DMS 273 (cell line): ENCODE data around the gene HARS2.
"Not testable (repeated sequence)": the region's sequence is repeated elsewhere in the genome, so short reads cannot be mapped to it uniquely, and the experiment has no call there.

Experiments used
- DNase-seq: peaks from one replicate; lab custom pipeline; 2025; ENCODE audit not compliant: unreplicated experiment; lab: John Stamatoyannopoulos, UW

HARS2 gene, protein sequence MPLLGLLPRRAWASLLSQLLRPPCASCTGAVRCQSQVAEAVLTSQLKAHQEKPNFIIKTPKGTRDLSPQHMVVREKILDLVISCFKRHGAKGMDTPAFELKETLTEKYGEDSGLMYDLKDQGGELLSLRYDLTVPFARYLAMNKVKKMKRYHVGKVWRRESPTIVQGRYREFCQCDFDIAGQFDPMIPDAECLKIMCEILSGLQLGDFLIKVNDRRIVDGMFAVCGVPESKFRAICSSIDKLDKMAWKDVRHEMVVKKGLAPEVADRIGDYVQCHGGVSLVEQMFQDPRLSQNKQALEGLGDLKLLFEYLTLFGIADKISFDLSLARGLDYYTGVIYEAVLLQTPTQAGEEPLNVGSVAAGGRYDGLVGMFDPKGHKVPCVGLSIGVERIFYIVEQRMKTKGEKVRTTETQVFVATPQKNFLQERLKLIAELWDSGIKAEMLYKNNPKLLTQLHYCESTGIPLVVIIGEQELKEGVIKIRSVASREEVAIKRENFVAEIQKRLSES

DNA sequence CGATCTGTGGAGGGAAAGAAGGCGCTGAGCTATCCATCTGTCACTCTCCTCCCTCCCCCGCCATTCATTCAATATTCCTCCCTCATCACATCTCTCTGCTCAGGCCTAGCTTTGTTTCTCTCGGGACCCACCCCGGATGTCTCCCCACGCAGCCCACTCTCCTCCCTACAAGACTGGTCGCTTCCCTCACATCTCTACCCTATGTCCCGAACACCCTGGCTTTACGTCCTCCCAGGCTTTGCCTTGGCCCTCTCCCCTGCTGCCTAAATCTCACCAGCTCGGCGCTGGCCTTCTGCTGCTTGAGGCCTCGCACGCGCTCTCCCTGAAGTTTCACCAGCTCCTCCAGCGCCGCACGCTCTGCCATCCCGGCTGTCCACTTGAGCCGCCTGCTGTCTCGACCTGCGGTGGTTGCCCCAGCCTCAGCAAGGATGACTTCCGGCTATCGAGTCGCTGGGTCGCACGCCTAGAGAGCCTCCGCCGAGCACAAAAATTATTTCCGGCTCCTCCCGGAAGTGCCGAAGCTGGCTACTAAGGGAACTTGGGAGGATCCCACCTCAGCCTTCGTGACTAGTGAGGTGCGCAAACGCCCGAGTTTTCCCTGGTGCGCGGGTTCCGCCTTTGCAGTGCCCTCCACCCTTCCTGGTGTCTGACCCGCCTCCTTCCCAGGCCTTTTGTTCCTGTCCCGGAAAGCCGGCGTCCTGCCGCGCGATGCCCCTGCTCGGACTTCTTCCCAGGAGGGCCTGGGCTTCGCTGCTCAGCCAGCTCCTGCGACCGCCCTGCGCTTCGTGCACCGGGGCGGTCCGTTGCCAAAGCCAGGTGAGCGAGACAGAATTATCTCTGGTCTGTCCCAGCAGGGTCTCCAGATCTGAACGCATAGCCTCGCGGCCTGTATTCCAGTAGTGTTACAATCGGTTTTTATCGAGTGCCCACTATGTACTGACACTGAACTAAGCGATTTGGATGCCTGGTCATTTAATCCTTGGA lies at the start of gene HARS2, which contains the start of gene HARS1:
Gene HARS2 (plus strand): TSS at position 515 of the 984 bp plus-strand sequence. CDS start 194 bp downstream, at position 709.
Gene HARS1 (minus strand): TSS at position 430 of the 984 bp plus-strand sequence. CDS start 66 bp downstream, at position 364.
- DNase-seq: peak; percentile 99

DNA sequence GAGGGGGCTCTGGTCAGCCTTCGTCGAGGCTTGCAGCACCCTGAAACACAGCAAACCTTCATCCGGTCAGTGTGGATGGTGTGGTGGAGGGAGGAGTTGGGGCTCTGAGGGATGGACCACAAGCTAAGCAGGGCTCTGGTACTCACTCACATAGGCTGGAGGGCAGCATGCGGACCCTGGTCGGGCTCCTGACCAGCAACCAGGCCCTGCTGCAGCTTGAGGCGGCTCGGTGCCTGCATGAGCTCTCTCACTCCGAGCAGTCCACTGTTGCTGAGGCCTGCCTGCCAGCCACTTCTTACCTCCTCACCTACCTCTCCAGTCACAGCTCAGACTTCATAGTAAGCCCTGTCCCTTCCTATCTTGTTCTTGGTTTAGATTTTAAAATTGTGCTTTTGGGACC lies 49.5 kb upstream of the HARS2 start:
- no peak for DNase-seq

DNA sequence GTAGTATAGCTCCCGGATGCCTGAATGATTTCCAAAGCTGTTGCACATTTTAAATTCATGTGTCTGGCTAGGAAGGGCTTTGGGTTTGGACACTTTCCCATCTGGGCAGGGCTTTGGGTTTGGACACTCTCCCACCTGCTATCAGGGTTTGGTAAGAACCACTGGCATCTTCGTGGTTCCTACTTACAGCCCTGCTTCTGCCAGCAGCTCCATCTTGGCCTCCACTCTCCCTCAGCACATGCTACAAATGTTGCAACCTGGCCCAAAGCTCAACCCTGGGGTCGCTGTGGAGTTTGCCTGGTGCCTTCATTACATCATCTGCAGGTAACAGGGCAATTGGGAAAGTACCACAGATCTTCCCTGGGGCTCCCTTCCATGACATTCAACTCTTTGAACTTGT lies 48.5 kb upstream of the HARS2 start:
- no peak for DNase-seq

DNA sequence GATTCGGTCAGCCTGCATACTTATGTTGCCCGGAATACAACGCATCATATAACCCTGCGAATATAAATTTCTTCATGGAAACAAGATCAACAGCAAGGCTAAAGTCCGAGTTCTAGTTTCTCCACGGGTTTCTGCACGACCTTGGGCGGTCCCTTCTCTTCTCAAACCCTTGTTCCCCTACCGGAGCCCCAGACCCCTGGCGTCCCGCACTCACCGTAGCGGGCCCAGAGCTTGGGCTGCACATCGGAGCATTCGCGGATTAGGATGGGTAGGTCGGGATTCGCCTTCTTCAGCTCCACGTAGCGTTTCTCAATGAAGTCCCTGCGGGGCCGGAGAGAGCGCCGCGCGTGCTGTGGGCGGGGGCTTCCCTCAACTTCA lies 44.2 kb upstream of the HARS2 start:
- peak; percentile 63 for DNase-seq

DNA sequence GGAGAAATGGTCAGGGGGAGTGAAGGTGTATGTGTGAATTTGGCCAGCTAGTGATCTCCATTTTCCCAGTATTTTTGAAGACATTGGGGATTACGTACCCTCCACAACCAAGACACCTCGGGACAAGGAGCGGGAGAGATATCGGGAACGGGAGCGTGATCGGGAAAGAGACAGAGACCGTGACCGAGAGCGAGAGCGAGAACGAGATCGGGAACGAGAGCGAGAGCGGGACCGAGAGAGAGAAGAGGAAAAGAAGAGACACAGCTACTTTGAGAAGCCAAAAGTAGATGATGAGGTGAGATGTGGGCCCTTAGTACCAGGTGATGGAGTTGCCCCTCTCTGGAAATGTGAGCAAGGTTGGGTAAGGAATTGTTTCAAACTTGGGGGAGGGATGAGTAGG lies 32.4 kb upstream of the HARS2 start:
- DNase-seq: no peak

DNA sequence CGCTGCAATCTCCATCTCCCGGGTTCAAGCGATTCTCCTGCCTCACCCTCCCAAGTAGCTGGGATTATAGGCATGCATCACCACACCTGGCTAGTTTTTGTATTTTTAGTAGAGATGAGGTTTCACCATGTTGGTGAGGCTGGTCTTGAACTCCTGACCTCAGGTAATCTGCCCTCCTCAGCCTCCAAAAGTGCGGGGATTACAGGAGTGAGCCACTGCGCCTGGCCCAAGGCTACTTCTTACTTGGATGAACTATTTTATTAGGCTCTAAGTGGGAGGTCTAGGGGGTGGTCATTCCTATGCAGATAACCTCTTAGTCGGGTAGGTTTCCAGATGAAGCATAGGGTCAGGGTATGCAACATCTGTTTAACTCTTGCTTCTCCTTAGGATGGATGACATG lies 30.9 kb upstream of the HARS2 start:
- DNase-seq: not testable (repeated sequence)

DNA sequence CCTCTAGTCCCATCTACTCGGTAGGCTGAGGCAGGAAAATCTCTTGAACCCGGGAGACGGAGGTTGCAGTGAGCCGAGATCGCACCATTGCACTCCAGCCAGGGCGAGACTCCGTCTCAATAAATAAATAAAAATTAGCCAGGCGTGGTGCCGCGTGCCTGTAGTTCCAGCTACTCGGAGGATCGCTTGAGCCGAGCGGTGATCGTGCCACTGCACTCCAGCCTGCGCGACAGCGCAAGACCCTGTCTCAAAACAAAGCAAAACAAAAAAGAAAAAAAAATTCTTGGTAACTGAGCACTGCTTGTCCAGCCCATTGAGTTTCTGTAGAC lies 27.3 kb upstream of the HARS2 start:
- DNase-seq: no peak

DNA sequence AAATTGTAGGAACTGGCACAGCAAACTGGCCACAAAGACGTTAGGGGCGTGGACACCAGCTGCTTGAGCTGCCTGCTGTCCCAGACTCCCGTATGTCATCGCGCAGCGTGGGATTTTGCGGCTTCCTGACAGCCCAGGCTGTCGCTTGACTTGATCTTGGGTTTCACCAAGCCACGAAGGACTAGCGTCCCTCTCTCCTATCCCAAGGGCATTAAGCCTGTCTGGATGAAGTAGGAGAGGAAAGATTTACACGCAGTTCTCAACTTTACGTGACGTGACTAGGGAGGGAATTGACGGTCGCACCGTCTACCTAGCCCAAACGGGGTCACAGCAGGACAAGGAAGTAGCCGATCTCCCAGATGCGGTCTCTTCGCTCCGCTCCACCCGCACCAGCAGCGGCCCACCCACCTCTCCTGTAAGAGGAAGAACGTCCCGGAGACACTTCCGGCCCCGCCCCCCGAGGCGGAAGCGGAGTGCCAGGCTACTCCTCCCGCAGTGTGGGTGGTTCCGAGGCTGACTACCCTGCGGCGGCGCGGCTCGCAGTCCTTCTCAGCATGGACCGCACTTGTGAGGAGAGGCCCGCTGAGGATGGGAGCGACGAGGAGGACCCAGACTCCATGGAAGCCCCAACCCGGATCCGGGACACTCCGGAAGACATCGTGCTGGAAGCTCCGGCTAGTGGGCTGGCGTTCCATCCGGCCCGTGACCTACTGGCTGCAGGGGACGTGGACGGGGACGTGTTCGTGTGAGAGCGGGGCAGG lies 26.7 kb upstream of the HARS2 start, which contains the start of gene WDR55:
Gene WDR55 (plus strand): TSS at position 546 of the 761 bp plus-strand sequence. CDS start 9 bp downstream, at position 555.
- DNase-seq: peak; percentile 99

DNA sequence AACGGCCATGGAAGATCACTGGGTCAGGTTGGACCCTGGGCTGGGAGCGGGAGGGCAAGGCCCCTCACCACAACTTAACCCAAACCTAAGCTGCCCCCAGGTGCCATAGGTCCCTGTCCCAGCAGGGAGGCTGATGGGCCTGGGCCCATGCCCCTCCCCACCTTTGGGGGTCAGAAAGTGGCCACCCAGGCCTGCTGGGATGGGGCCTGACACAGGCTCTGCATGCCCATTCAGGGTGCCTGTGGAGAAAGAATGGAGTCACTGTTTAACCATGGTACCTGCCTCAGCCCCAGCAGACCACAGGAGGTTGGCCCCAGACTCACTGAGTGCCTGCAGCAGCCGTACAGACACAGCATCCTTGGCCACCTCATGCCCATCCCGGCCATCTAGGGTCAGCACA lies 20.2 kb upstream of the HARS2 start:
- not testable (repeated sequence) for DNase-seq

DNA sequence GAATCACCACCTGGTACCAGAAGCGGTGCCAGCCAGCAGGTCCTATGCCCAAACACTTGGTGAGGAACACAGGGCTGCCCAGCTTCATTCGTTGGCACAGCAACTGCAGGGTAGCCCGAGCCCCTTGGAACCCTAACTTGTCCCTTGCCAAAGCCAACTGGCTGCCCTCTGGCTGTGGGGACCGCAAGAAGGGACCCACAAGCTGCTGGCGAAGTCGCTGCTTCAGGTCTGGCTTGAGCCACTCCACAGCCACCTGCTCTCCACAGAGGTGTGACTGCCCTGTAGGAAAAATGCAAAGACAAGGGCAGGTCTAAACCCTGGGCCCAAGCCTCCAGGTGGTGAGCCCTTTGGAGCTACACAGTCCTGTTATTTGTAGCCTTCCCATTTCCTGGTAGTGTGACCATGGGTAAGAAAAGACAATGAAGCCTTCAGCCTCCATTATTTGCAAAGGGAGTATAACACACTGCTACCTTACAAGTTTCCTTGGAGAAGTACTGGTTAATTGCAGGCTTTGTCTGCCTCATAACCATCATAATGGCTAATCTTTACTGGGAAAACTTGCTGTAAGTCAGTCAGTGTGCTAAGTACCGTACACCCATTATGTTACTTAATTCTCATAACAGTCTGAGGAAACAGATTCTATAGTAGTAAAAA lies 19.7 kb upstream of the HARS2 start:
- no peak for DNase-seq

DNA sequence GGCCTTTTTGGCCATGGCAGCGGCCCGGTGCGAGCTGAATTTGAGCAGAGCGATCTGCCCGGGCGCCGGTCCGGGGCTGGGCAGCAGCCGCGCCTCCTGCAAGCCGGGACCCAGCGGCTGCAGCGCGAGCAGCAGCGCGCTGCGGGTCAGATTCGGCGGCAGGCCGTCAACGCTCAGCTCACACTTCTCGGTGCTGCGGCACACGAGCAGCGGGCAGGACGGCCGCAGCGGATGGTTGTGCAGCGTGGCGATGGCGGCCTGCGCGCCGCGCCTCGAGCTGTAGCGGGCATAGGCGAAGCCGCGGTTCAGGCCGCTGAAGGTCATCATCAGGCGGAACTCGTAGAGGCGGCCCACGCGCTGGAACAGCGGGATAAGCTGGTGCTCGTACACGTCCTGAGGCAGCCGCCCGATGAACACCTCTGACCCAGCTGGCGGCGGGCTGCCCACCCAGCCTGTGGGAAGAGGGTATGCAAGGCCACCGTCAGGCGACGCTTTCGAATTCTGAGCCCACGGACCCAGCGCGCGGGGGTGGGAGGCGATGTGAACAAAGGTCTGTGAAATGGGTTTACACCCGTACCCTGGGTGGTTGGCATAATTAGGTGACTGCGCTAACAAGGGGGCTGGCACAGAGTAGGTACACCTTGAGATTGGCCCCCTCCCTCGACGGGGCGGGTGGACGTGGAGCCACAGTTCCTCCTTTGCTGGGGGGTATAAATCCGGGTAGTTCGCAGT lies 18.6 kb upstream of the HARS2 start:
- peak; percentile 71 for DNase-seq

DNA sequence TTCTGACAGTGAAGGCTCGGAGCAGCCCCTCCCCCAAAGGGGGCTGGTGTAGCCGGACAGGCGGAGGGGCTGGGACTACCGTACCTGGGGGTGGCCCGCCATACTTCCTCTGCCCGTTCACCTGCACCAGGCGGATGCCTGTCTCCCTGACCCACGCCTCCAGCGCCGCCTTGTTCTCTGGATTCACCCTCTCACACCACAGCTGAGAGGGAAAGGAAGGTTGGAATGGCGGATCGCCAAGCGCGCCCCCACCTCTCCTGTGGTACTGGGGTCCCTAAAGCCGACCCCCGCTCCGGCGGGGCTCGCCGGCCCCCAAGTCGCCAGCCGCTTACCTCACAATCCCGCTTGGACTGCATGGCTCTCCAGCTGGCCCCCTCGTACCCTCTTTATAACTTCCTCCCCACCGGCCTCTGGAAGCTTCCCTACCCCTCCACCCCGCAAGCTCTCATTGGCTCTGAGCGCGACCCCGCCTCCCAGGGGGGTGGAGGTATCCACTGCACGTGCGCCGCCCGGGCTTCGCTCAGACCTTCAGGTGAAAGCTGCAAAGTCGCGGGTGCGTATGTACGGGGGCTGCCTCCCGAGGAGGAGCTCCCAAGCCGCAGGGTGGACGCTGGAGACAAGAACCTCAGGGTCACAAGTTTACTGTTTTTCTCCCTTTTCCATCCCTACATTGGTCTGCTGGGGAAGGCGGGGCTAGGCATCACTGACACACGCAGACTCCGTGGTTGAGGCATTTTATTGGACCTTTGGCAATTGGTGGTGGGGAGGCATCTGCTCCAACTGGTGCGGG lies 17.9 kb upstream of the HARS2 start, which contains the start of gene DND1:
Gene DND1 (minus strand): TSS at position 390 of the 790 bp plus-strand sequence. CDS start 34 bp downstream, at position 356.
- peak; percentile 18 for DNase-seq

DNA sequence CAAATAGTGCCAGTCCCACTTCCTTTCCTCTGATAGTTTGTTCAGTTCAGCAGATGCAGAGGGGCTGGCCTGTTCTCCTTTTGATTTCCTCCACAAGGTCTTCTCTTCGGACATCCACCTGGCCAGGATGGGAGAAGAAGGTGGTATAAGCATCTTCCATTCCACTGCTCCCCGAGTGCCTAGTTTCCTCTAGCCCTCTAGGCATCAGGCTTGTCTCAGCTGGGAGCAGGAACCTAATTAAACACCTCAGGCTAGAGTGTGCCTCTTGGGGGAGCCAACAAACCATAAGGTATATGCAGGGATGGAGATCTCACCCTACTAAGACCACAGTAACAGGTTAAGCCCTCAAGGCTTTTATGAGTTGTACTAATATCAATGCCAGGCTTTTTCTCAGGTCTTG lies 17.0 kb upstream of the HARS2 start:
- peak; percentile 23 for DNase-seq

DNA sequence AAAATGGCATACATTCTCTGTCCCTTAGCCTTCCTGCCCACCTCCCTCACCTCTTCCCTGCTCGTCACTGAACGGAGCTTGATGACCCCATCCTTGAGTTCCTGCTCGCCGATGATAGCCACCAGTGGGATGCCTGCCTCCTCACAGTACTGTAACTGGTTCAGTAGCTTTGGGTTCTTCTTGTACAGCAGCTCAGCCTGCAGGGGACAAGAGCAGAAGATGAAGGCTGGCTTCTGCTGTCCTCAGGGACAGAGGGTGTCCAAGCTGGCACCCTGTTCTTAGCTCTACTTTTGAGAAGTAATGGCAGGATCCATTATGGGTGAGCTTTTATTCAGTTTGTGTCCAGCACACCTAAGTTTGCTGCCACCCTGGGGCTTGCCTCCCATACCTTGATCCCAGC lies 16.6 kb upstream of the HARS2 start:
- no peak for DNase-seq

DNA sequence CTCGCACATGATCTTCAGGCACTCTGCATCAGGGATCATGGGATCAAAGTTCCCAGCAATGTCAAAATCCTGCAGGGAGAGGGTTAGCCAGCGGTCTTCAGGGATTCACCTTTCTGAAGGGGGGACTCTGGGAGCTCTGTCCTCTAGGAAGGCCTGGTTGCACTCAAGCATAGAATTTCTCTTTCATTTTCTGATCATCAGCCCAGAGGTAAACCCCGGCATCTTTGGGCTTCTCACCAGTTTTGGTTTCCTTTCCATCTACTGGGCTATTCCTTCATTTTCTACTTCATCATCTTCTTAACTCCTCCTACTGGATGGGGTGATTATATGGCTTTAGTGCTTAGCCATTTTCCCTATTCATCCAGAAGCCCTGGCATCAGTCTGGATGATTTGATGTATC lies 13.3 kb upstream of the HARS2 start:
- no peak for DNase-seq

DNA sequence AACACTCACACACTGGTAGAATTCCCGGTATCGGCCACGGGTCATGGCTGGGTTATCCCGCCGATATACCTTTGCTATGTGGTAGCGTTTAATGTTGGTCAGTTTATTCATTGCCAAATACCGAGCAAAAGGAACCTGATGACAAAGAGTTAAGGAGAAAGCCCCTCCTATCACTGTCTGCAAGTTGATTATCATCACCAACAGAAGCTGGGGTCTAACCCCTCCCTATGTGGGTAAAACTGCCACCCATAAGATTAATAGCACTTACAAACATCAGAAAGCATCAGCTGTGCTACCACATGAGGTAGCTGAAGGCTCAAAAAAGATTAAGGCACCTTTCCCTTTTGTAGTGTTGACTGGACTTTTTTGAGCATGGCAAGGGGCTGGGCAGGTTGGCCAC lies 12.3 kb upstream of the HARS2 start:
- no peak for DNase-seq

DNA sequence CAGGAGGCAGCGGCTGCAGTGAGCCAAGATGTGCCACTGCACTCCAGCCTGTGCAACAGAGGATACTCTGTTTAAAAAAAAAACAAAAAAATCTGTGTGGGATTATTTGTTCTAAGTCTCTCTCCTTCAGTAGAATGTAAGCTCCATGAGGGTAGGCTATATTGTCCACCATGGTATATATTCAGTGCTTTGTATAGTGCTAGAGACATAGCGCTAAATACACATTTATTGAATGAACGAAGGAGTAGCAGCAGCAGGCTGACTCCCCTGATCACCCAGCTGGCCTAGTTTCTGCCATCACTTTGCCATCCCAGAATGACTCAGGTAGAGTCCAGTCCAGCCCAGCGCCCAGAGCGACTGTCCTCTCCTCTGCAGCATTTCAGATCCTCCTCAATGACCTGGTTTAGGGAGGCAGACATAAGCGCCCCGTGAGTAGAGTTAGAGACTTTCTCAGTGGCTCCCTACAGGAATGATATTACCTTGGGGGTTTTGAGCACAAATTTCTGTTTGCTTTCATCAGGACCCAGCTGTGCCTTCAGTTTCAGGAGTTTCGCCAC lies 801 bp upstream of the HARS2 start:
- no peak for DNase-seq

DNA sequence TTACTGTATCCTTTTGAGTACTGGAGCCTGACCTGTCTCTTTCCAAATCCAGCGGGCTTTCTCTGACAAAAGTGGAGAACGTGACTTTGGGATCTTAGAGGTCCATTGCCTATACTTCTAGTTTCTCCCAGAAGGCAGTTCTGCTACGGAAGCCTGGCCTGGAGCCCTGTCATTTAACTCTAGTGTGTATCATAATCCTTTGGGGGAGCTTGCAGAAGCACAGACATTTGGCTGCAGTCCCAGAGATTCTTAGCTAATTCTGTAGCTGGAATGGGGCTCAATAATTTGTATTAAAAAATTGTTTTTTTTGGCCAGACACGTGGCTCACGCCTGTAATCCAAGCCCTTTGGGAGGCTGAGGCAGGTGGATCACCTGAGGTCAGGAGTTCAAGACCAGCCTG lies 3.0 kb downstream of the HARS2 start:
- no peak for DNase-seq
